HG03442 (cell line): ENCODE results near the gene PRDX6.
"Not testable (repeated sequence)": the region's sequence is repeated elsewhere in the genome, so short reads cannot be mapped to it uniquely, and the experiment has no call there.

Experiments used
- ATAC-seq: cut with Tn5 transposase; IDR thresholded peaks from one replicate; pipeline ENCODE4 v1.9.1; 2021; ENCODE audit warnings: mild to moderate bottlenecking, moderate library complexity; ENCODE audit not compliant: unreplicated experiment

Gene PRDX6

GRCh38 chr1:173495609-173496267 lies 18.6 kb downstream of the PRDX6 start:
- no peak for ATAC-seq

- no peak for ATAC-seq
Measured at GRCh38 chr1:173496757-173497320, 19.7 kb downstream of the PRDX6 start.

GRCh38 chr1:173499729-173500128 lies 22.6 kb downstream of the PRDX6 start:
- ATAC-seq, result no peak

- ATAC-seq, result no peak
Measured at GRCh38 chr1:173502104-173502503, 25.0 kb downstream of the PRDX6 start.

GRCh38 chr1:173503391-173503790 lies 26.3 kb downstream of the PRDX6 start:
- no peak for ATAC-seq

- no peak for ATAC-seq
Measured at GRCh38 chr1:173504268-173504667, 27.1 kb downstream of the PRDX6 start.

- ATAC-seq, result no peak
Measured at GRCh38 chr1:173505391-173505790, 28.3 kb downstream of the PRDX6 start.

- ATAC-seq, result no peak
Measured at GRCh38 chr1:173506437-173506836, 29.3 kb downstream of the PRDX6 start.

GRCh38 chr1:173507205-173507846 lies 30.2 kb downstream of the PRDX6 start:
- no peak for ATAC-seq

GRCh38 chr1:173507847-173508209 lies 30.7 kb downstream of the PRDX6 start:
- ATAC-seq, result no peak

- no peak for ATAC-seq
Measured at GRCh38 chr1:173508541-173508940, 31.4 kb downstream of the PRDX6 start.

- ATAC-seq, result no peak
Measured at GRCh38 chr1:173509797-173510196, 32.7 kb downstream of the PRDX6 start.

- ATAC-seq, result not testable (repeated sequence)
Measured at GRCh38 chr1:173514503-173514902, 37.4 kb downstream of the PRDX6 start.

GRCh38 chr1:173520799-173521198 lies 43.7 kb downstream of the PRDX6 start:
- no peak for ATAC-seq

GRCh38 chr1:173523329-173523728 lies 46.2 kb downstream of the PRDX6 start:
- no peak for ATAC-seq

- no peak for ATAC-seq
Measured at GRCh38 chr1:173525926-173526325, 48.8 kb downstream of the PRDX6 start.

GRCh38 chr1:173527151-173527826 lies 50.2 kb downstream of the PRDX6 start:
- ATAC-seq, result no peak

GRCh38 chr1:173529106-173529505 lies 52.0 kb downstream of the PRDX6 start:
- ATAC-seq, result no peak

GRCh38 chr1:173530795-173531693 lies 53.9 kb downstream of the PRDX6 start:
- ATAC-seq, result no peak

- no peak for ATAC-seq
Measured at GRCh38 chr1:173532237-173532636, 55.1 kb downstream of the PRDX6 start.

GRCh38 chr1:173536223-173536622 lies 59.1 kb downstream of the PRDX6 start:
- ATAC-seq, result no peak
